Measurements from ENCODE around the gene LAMC2.

DNA sequence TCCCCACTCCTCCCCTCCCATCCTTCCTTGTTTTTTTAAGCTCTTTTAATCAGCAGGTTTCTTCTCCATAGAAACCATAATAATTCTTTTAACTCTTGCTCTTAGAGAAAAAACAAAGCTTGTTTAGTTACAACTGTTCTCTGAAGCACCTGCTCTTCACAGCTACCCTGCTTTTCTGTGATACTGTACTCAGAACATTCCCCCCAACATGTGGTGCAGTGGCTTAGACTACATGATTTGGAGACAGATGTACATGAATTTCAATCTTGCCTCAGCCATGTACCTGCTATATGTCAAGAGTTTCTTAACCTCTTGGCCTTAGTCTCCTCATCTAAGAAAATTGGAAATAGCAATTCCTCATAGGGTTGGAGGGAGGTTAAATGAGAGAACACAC lies 33.5 kb downstream of the LAMC2 start:
- TF ChIP-seq, protein P1, sequence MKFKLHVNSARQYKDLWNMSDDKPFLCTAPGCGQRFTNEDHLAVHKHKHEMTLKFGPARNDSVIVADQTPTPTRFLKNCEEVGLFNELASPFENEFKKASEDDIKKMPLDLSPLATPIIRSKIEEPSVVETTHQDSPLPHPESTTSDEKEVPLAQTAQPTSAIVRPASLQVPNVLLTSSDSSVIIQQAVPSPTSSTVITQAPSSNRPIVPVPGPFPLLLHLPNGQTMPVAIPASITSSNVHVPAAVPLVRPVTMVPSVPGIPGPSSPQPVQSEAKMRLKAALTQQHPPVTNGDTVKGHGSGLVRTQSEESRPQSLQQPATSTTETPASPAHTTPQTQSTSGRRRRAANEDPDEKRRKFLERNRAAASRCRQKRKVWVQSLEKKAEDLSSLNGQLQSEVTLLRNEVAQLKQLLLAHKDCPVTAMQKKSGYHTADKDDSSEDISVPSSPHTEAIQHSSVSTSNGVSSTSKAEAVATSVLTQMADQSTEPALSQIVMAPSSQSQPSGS (CRISPR knock-in tag; IDR thresholded peaks at IDR 0.05) = no peak
- TF ChIP-seq YY1 (IDR thresholded peaks at IDR 0.05; ENCODE audit: borderline replicate concordance in 1 of 3, control insufficient read depth in 1 of 3, extremely low read depth in 1 of 3, insufficient read depth in 3 of 3, insufficient read length in 1 of 3, insufficient replicate concordance in 2 of 3, low read depth in 1 of 3, low read length in 2 of 3) = no peak
- TF ChIP-seq ELF1 (tag; IDR thresholded peaks at IDR 0.05) = no peak
- no peak for TF ChIP-seq CBX8 (IDR thresholded peaks at IDR 0.05; ENCODE audit: borderline replicate concordance, extremely low read depth, low read depth, low read length, poor library complexity, severe bottlenecking)
- TF ChIP-seq CHD1 (IDR thresholded peaks at IDR 0.05; ENCODE audit: low read length) = no peak
